Esophagus squamous epithelium (tissue), 4 donors: ENCODE data around the gene CLDN1.
"Not testable (repeated sequence)": the region's sequence is repeated elsewhere in the genome, so short reads cannot be mapped to it uniquely, and the experiment has no call there.

Experiments
- CTCF ChIP-seq, 6 experiments: fragments of 450-650 bp in 4 of 6; fragments of 200-600 bp in 2 of 6; sonication (generic) in 2 of 6; IDR thresholded peaks; one replicate each; pipeline ENCODE4 v1.5.1; 2016 to 2019; ENCODE audit warnings: antibody characterized with exemption in 6 of 6, mild to moderate bottlenecking in 4 of 6, moderate library complexity in 4 of 6
- POLR2A ChIP-seq, 4 donors: fragments of 450-650 bp; IDR thresholded peaks; one replicate each; pipeline ENCODE4 v1.6.1; 2017; ENCODE audit warnings: antibody characterized with exemption in 4 of 4, mild to moderate bottlenecking in 4 of 4, moderate library complexity in 3 of 4

GRCh38 chr3:190267464-190267863, 54.8 kb downstream of the CLDN1 start:
- not testable (repeated sequence) for TF ChIP-seq CTCF, POLR2A (IDR thresholded peaks at IDR 0.05)
